GM19328 (cell line): ENCODE data around the gene CIB4.

Experiments
- ATAC-seq: cut with Tn5 transposase; IDR thresholded peaks from one replicate; pipeline ENCODE4 v1.9.1; 2021; ENCODE audit warnings: mild to moderate bottlenecking, moderate library complexity; ENCODE audit not compliant: unreplicated experiment

CIB4 gene

GRCh38 chr2:26609839-26610277, 31.3 kb downstream of the CIB4 start:
- ATAC-seq = no peak

- ATAC-seq = no peak
Observed at GRCh38 chr2:26609205-26609631, 31.9 kb downstream of the CIB4 start.

GRCh38 chr2:26608557-26608956, 32.6 kb downstream of the CIB4 start:
- no peak for ATAC-seq

- no peak for ATAC-seq
Observed at GRCh38 chr2:26607698-26608097, 33.5 kb downstream of the CIB4 start.

- no peak for ATAC-seq
Observed at GRCh38 chr2:26606847-26607190, 34.3 kb downstream of the CIB4 start.

- ATAC-seq = no peak
Observed at GRCh38 chr2:26605999-26606846, 34.9 kb downstream of the CIB4 start.

- no peak for ATAC-seq
Observed at GRCh38 chr2:26605195-26605998, 35.8 kb downstream of the CIB4 start.

GRCh38 chr2:26602575-26602974, 38.6 kb downstream of the CIB4 start:
- ATAC-seq = no peak

GRCh38 chr2:26599387-26599786, 41.8 kb downstream of the CIB4 start:
- no peak for ATAC-seq

- ATAC-seq = no peak
Observed at GRCh38 chr2:26598996-26599373, 42.2 kb downstream of the CIB4 start.

GRCh38 chr2:26598336-26598995, 42.7 kb downstream of the CIB4 start:
- no peak for ATAC-seq

GRCh38 chr2:26597197-26597596, 44.0 kb downstream of the CIB4 start:
- ATAC-seq = no peak

- ATAC-seq = no peak
Observed at GRCh38 chr2:26595146-26595545, 46.0 kb downstream of the CIB4 start.

GRCh38 chr2:26591619-26592505, 49.3 kb downstream of the CIB4 start:
- ATAC-seq = no peak

- ATAC-seq = no peak
Observed at GRCh38 chr2:26590980-26591618, 50.1 kb downstream of the CIB4 start.

- no peak for ATAC-seq
Observed at GRCh38 chr2:26590508-26590907, 50.7 kb downstream of the CIB4 start.

- no peak for ATAC-seq
Observed at GRCh38 chr2:26588576-26588975, 52.6 kb downstream of the CIB4 start.

GRCh38 chr2:26587994-26588393, 53.2 kb downstream of the CIB4 start:
- no peak for ATAC-seq

GRCh38 chr2:26585966-26586365, 55.2 kb downstream of the CIB4 start:
- ATAC-seq = no peak

GRCh38 chr2:26585100-26585499, 56.1 kb downstream of the CIB4 start:
- no peak for ATAC-seq
